CD1c-positive myeloid dendritic cell (primary cell): ENCODE results near the gene C1QL4.
"Not testable (repeated sequence)": the region's sequence is repeated elsewhere in the genome, so short reads cannot be mapped to it uniquely, and the experiment has no call there.

ENCODE experiments used
- DNase-seq: peaks from one replicate; pipeline ENCODE4 v3.0.0-alpha.2; 2016; ENCODE audit errors: extremely low spot score

C1QL4 gene

DNA sequence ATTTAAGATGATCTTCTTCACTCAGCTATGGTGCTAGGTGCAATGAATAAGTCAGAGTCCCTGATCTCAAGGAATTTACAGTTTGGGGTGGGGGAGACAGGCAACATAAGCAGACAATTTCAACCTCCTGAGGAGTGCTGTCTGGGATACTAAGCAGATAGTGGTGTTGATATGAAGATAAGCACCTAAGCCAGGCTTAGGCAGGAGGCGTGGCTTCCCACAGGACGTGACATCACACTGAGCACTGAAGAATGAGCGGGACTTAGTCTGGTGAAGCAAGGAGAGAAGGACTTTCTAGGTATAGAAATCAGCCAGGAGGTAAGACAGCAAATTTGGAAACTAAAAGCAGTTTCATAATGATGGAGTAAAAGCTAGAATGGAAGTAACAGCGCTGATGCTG, 35.2 kb downstream of the C1QL4 start:
- no peak for DNase-seq

DNA sequence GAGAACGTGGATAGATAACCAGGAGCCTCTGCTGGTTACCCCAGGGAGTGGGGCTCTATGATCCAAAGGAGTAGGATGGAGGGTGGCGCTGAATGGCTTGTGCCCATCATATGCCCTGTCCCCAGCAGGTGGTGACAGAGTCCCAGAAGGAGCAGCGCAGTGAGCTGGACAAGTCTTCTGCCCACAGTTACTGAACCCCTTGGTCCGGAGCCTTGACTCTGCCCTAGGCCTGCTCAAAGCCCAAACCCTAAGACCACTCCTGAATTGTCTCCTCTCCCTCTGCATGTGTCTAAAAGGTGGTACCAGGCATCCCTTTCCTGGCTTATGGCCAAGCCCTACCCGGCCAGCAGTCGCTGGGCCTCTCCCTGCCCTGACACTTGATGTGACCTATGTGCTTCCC, 38.8 kb downstream of the C1QL4 start:
- DNase-seq = no peak

GRCh38 chr12:49297695-49298060, 39.3 kb downstream of the C1QL4 start:
- DNase-seq = no peak

- peak; percentile 58 for DNase-seq
Observed at GRCh38 chr12:49296836-49297694, 39.9 kb downstream of the C1QL4 start.

- peak; percentile 55 for DNase-seq
Observed at GRCh38 chr12:49296034-49296835, 40.8 kb downstream of the C1QL4 start.

- DNase-seq = peak; percentile 20
Observed at GRCh38 chr12:49295082-49295936, 41.7 kb downstream of the C1QL4 start, which contains the start of gene PRPH. TSS of gene PRPH (plus strand) at chr12:49295147. CDS start at chr12:49295201, 54 bp downstream.

- no peak for DNase-seq
Observed at GRCh38 chr12:49294804-49295081, 42.2 kb downstream of the C1QL4 start.

DNA sequence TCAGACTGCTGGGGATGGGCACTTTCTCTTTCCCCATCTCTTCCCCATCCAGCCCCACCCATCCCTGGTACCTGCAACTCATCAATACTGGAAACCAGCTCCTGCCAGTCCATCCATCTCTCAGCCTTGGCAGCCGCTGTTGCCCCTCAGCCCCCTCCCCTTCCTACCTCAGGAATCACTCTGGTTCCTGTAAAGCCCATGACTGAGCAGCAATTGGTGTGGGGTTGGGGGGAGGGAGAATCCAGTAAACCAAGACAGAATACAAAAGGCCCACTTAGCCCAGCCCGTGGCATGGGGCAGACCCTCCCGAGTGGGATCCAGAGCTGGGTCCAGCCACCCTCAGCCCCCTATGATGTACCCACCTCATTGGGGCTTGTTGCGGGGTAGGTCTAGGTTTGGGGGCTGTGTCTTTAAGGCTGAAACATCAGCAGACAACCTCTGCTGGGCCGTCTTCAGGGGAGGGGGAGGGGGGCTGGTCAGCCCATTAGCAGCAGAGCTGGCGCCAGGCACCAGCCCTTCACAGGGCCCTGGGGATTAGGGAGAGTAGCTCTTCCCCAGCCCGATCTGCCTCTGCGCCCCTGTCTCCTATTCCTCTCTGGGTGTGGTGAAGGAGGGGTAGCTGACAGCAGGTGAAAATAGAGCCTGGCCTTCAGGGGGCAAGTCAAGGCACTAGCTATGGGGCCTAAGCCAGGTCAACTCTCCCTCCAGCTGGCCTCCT, 42.7 kb downstream of the C1QL4 start:
- no peak for DNase-seq

GRCh38 chr12:49293056-49293956, 43.7 kb downstream of the C1QL4 start:
- no peak for DNase-seq

GRCh38 chr12:49292729-49293055, 44.3 kb downstream of the C1QL4 start:
- no peak for DNase-seq

DNA sequence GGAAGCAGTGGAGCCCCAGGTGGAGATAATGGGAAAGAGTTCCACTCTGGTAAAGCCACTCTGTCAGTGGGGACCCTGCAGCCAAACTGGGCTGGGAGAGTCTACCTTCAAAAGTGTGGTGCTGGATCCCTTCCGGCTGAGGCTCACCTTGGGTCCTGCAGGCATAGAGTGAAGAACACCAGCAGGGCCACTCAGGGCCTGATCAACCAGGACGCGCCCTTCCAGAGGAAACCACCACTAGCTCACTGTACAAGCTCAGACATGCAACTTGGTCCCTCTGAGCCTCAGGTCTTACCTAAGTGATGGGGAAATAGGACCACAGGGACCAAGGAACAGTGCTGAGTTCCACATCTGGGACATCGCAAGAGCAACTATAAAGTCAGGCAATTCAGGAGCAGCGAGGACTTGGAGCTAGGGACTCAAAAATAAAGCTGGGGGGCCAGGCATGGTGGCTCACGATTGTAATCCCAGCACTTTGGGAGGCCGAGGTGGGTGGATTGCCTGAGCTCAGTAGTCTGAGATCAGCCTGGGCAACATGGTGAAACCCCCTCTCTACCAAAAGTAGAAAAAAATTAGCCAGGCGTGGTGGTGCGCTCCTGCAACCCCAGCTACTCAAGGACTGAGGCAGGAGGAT, 47.9 kb downstream of the C1QL4 start:
- DNase-seq = no peak

GRCh38 chr12:49288412-49288853, 48.6 kb downstream of the C1QL4 start:
- DNase-seq = peak; percentile 80

- DNase-seq = no peak
Observed at GRCh38 chr12:49287876-49288275, 49.1 kb downstream of the C1QL4 start.

DNA sequence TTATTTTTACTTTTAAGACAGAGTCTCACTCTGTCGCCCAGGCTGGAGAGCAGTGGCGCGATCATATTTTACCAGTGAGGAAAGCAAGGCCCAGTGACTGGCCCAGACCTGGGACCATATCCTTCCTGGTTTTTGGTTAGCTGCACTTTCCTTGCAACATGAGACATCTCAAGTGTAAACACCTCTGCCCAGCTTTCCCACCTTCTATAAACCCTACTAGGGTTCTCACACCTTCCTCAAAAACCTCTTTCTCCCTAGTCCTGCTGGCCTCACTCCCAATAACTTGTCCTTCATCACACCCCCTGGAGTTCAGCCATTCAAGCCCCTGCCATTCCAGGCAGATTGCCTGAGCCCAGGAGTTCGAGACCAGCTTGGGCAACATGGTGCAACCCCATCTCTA, 52.3 kb downstream of the C1QL4 start:
- DNase-seq = no peak

GRCh38 chr12:49283541-49284429, 53.2 kb downstream of the C1QL4 start:
- DNase-seq = no peak

- DNase-seq = not testable (repeated sequence)
Observed at GRCh38 chr12:49282740-49283375, 54.1 kb downstream of the C1QL4 start.
